Embryonic facial prominence (tissue), 1 donor: ENCODE measurements around the gene KLHDC9.
"Not testable (repeated sequence)": the region's sequence is repeated elsewhere in the genome, so short reads cannot be mapped to it uniquely, and the experiment has no call there.

ENCODE experiments used
- DNase-seq: peaks from one replicate; pipeline ENCODE4 v3.0.0-alpha.2; 2016; ENCODE audit errors: extremely low spot score

The KLHDC9 gene

DNA sequence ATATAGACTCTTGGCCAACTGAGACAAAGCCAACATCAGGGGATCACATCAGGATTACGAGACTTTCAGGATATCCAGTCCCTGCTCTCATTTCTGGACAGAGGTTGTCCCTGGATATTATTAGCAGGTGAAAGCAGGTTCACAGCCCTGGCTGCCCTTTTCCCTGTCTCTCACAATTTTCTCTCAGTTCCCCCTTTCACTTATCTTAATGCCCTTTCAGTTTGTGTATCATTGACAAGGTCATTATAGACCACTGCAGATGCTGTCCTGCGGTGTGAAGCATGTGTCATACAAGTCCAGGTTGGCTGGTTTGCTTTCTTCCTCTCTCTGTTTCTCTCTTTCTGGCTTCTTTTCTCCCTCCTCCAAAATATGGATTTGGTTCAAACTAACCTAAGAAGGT lies 2.1 kb upstream of the KLHDC9 start:
- DNase-seq, result no peak

DNA sequence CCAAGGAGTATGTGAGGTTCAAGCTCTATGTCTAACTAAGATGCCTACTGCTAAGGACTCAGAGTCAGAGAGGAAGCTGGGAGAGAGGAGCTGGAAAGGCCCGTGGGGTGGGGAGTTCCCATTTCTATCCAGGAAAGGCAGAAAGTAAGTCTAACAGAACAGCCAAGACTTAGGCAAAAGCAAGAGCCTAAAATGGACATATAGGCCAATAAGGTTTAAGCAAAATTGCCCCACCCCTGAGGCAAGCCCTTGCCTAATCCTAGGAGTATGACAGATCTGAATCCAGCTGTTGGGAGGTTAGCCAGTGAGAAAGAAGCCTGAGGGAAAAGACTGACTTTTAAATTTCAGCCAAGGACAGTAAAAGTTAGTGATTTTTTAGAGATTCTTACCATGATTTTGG lies 1.6 kb upstream of the KLHDC9 start:
- no peak for DNase-seq

DNA sequence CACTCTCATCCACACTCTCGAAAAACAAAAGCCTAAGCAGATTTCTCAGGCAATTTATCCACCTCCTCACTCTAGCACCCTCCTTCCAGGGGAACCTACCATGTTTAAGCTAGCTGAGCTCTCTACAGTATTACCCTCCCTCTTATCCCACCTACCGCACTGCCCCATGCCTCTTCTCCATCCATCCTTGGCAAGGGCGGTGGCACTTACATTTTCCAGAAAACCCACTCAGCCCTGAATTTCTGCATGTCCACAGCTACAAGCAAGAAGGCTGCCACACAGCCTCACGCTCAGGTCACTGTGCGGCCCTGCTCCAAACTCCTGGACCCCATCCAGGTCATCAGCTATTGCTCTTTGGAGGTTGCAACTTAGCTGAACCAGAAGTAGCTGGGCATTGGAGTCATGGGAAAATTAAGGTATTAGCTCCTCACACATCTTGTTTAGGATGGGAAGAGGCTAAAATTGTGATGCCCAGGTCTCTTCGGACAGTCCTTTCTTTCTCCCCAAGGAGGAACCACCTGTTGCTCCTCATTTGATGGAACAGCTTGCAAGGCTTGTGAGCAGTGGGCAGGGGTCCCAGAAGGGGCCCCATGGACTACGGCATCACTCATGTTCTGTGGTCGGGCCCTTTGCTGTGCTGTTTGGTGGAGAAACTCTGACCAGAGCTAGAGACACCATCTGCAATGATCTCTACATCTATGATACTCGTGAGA lies 1.1 kb downstream of the KLHDC9 start:
- no peak for DNase-seq

- no peak for DNase-seq
Measured at GRCh38 chr1:161100556-161100955, 2.4 kb downstream of the KLHDC9 start.

DNA sequence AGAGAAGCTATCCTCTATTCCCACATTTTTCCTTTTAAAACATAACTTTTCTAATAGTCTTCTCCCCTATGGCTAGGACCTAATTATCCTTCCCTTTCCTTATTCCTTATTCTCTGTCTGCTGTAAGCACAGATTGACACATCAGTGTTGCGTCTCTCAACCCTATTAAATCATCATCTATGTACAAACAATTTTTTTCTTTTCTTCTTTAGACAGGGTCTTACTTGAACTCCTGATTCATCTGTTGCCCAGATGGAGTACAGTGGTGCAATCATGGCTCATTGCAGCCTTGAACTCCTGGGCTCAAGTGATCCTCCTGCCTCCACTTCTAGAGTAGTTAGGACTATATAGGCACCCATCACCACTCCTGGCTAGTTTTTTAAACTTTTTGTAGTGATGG lies 8.3 kb downstream of the KLHDC9 start:
- DNase-seq, result no peak

DNA sequence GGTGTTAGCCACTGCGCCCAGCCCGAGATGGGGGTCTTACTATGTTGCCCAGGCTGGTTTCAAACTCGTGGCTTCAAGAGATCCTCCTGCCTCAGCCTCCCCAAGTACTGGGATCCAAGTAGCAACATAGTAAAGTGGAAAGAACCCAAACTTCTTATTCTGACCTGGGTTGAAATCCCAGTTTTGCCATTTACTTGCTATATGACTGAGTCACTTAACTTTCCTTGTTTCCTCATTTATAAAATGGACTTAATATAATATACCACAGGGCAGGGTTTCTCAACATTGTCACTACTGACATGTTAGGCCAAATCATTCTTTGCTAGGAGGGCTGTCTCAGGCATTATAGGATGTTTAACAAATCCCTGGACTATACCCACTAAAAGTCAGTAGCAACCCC lies 13.0 kb downstream of the KLHDC9 start:
- DNase-seq, result no peak

GRCh38 chr1:161111527-161111926 lies 13.4 kb downstream of the KLHDC9 start:
- DNase-seq, result no peak

- DNase-seq, result no peak
Measured at GRCh38 chr1:161113915-161114314, 15.8 kb downstream of the KLHDC9 start.

DNA sequence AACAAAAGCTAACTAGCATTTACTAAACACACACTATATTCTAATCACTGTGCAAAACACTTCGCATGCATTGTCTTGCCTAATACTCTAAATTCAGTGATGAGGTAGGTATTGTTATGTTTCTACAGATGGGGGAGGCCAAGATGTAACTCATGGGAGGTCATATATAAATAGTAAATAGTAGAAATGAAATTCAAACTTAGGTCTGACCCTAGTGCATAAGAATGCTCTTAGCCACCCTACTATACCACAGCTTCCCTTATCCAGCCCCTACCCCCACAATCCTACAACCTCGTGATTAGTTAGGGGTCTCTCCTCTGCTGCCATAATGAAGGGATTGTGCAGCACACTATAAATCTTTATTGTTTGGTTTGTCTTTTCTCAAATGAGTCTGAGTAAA lies 16.4 kb downstream of the KLHDC9 start:
- DNase-seq, result no peak

DNA sequence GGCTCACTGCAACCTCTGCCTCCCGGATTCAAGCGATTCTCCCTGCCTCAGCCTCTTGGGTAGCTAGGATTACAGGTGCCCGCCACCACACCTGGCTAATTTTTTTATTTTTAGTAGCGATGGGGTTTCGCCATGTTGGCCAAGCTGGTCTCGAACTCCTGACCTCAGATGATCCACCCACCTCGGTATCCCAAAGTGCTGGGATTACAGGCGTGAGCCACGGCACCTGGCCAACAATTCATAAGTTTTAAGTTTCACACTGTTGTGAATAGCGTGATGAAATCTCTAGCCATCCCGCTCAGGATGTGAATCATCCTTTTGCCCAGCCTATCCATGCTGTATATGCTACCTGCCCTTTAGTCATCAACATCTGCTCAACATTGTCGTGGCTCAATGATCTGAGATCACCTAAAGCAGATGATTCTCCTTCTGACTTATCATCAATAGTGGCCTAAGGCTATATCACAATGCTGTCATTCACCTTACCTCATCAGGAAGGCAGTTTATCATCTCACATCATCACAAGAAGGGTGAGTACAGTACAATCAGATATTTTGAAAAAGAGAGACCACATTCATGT lies 17.1 kb downstream of the KLHDC9 start:
- DNase-seq, result no peak

DNA sequence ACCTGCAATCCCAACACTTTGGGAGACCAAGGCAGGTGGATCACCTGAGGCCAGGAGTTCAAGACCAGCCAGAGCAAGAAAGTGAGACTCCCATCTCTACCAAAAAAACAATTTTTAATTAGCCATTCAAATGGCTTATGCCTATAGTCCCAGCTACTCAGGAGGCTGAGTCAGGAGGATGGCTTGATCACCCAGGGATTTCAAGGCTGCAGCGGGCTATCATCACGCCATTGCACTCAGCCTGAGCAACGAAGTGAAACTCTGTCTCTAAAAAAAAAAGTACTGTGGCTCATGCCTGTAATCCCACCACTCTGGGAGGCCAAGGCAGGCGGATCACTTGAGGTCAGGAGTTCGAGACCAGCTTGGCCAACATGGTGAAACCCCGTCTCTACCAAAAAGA lies 17.8 kb downstream of the KLHDC9 start:
- not testable (repeated sequence) for DNase-seq

- DNase-seq, result peak; percentile 71
Measured at GRCh38 chr1:161117759-161118581, 19.8 kb downstream of the KLHDC9 start, which contains the start of the genes NIT1 and PFDN2. Gene NIT1 (plus strand): TSS chr1:161118105. CDS start chr1:161118177, 72 bp downstream. Gene PFDN2 (minus strand): TSS chr1:161118037. CDS start chr1:161118026, 11 bp downstream.

DNA sequence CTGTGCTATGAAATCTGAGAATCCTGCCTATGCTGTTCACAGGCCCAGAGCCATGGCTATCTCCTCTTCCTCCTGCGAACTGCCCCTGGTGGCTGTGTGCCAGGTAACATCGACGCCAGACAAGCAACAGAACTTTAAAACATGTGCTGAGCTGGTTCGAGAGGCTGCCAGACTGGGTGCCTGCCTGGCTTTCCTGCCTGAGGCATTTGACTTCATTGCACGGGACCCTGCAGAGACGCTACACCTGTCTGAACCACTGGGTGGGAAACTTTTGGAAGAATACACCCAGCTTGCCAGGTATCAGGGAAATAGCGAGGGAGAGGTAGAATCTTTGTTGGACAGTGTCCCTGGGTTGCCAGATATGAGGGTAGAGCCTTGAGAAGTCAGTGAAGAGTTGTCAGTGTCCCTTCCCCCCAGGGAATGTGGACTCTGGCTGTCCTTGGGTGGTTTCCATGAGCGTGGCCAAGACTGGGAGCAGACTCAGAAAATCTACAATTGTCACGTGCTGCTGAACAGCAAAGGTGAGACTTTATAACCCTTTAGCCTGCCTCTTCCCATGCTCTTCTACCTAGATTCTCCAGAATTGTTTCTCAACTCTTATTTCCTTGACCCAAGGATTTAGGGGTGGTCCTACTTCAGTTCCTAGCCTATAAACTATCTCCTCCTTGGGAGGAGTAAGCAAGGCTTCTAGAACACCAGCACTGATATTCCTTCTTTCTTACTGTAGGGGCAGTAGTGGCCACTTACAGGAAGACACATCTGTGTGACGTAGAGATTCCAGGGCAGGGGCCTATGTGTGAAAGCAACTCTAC lies 21.1 kb downstream of the KLHDC9 start:
- peak; percentile 68 for DNase-seq

DNA sequence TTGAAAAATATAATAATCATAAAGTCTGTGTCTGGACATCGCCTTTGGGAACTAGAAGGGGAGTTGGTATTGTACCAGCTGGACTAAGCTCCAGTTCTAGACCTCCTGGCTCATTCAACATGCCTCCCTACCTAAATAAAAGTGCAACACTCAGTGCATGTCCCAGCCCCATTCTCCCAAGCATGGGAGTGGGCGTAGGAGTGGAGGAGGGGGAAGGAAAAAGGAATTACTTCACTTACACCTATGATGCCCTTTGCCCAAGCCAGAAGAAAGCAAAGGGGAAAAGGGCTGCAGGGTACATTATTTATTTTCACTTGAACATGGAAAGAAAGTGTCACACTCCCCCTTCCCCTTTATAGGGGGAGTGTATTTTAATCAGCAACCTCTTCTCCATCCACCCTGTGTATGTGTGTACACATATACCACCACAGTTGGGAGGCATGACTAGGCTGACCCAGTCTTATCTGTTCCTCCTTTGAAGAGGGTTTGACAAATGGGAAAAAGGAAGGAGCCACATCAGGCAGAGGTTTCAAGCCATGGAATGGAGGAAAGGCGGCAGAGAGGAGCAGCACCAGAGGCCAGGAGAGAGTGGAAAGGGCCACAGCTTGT lies 23.0 kb downstream of the KLHDC9 start:
- DNase-seq, result no peak

GRCh38 chr1:161121834-161122233 lies 23.7 kb downstream of the KLHDC9 start:
- DNase-seq, result no peak

DNA sequence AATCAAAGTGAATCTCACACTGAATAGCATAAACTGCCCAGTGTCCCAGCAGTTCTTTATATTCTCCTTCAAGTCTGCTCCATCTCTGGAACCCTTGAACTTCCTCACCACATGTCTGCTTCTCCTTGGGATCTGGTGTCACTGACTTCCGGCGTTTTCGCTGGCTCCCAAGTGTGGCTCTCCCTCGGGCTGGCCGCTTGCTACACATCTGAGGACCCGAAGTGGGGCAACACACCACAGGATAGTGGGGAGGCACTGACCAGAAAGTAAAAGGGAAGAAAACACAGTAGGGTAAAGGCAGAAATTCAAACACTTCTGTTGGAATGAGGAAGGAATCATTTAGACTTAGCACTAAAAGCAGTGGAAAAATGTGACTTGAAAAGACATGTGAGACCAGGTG lies 24.8 kb downstream of the KLHDC9 start:
- DNase-seq, result no peak

- no peak for DNase-seq
Measured at GRCh38 chr1:161127649-161128048, 29.5 kb downstream of the KLHDC9 start.

GRCh38 chr1:161128591-161129420 lies 30.6 kb downstream of the KLHDC9 start:
- DNase-seq, result no peak

DNA sequence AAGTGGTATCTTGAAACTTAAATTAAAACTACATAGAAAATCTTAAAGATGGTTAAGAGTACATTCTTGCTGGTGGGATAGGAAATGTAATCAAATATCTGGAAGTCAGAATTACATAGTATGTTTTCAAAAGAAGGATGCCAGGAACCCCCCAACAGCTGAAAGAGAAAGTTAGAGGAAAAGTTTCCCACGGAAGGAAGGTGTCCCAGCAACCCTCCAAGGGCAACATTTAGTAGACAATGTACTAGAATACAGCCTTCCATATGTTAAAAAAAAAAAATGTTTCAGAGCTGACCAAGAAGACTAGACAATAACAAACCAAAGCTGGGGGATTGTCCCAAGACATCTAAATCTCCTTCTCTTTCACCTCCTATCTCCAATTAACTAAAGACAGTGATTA lies 32.1 kb downstream of the KLHDC9 start:
- DNase-seq, result no peak
